Mammary epithelial cell (primary cell): Measurements from ENCODE around the gene TESK2.
"Not testable (repeated sequence)": the region's sequence is repeated elsewhere in the genome, so short reads cannot be mapped to it uniquely, and the experiment has no call there.

ENCODE experiments used
- CTCF ChIP-seq, 2 donors: IDR thresholded peaks in 1 of 2; conservative IDR thresholded peaks in 1 of 2; 2 replicates each; pipeline ENCODE4 v1.5.1; 2011 to 2012; ENCODE audit warnings: inconsistent platforms in 2 of 2, low read length in 2 of 2, mild to moderate bottlenecking in 2 of 2, control low read depth in 1 of 2, low read depth in 1 of 2; ENCODE audit not compliant: insufficient read depth in 1 of 2; ENCODE audit errors: extremely low read depth in 1 of 2
- EZH2 ChIP-seq: IDR thresholded peaks from 2 replicates; pipeline ENCODE4 v1.6.1; 2012; ENCODE audit warnings: low read length, inconsistent platforms, borderline replicate concordance

DNA sequence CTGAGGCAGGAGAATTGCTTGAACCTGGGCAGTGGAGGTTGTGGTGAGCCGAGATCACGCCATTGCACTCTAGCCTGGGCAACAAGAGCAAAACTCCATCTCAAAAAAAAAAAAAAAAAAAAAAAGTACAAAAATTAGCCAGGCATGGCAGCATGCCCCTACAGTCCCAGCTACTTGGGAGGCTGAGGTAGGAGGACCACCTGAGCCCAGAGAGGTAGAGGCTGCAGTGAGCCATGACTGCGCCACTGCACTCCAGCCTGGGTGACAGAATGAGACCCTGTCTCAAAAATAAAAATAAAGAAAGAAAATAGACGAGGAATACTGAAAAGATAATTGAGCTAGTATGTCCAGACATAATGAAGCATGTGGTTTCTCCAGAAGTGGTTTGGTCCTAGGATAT, 27.4 kb upstream of the TESK2 start:
- TF ChIP-seq CTCF (conservative IDR thresholded peaks at IDR 0.05 in 1 of 2, IDR thresholded peaks at IDR 0.05 in 1 of 2; ENCODE audit: extremely low read depth in 1 of 2, insufficient read depth in 1 of 2, low read depth in 1 of 2, low read length in 2 of 2); EZH2: not testable (repeated sequence)
